HG02642 (cell line): Measurements from ENCODE around the gene ZNF705A.
"Not testable (repeated sequence)": the region's sequence is repeated elsewhere in the genome, so short reads cannot be mapped to it uniquely, and the experiment has no call there.

Source experiments
- ATAC-seq: cut with Tn5 transposase; IDR thresholded peaks from one replicate; pipeline ENCODE4 v1.9.1; 2021; ENCODE audit warnings: mild to moderate bottlenecking; ENCODE audit not compliant: unreplicated experiment, poor library complexity

Gene ZNF705A

GRCh38 chr12:8183346-8183745 lies 26.5 kb downstream of the ZNF705A start:
- not testable (repeated sequence) for ATAC-seq

GRCh38 chr12:8184206-8184605 lies 27.4 kb downstream of the ZNF705A start:
- ATAC-seq, result not testable (repeated sequence)

GRCh38 chr12:8188088-8188487 lies 31.3 kb downstream of the ZNF705A start:
- not testable (repeated sequence) for ATAC-seq

GRCh38 chr12:8197685-8198308 lies 41.0 kb downstream of the ZNF705A start:
- ATAC-seq, result not testable (repeated sequence)

- ATAC-seq, result not testable (repeated sequence)
Observed at GRCh38 chr12:8218711-8219382, 62.0 kb downstream of the ZNF705A start.

GRCh38 chr12:8221375-8221774 lies 64.6 kb downstream of the ZNF705A start:
- not testable (repeated sequence) for ATAC-seq

GRCh38 chr12:8221844-8222243 lies 65.0 kb downstream of the ZNF705A start:
- ATAC-seq, result not testable (repeated sequence)

- not testable (repeated sequence) for ATAC-seq
Observed at GRCh38 chr12:8222303-8222702, 65.5 kb downstream of the ZNF705A start.

GRCh38 chr12:8223646-8224045 lies 66.8 kb downstream of the ZNF705A start:
- ATAC-seq, result not testable (repeated sequence)

GRCh38 chr12:8224782-8225181 lies 68.0 kb downstream of the ZNF705A start:
- not testable (repeated sequence) for ATAC-seq

GRCh38 chr12:8226355-8226754 lies 69.5 kb downstream of the ZNF705A start:
- ATAC-seq, result no peak

- not testable (repeated sequence) for ATAC-seq
Observed at GRCh38 chr12:8226992-8227731, 70.3 kb downstream of the ZNF705A start, which contains the start of gene FAM90A1. Gene FAM90A1 (minus strand): TSS chr12:8227618. CDS start chr12:8224832, 2,786 bp downstream.

- ATAC-seq, result not testable (repeated sequence)
Observed at GRCh38 chr12:8227732-8228077, 70.9 kb downstream of the ZNF705A start.

- not testable (repeated sequence) for ATAC-seq
Observed at GRCh38 chr12:8228607-8229006, 71.8 kb downstream of the ZNF705A start.

GRCh38 chr12:8229486-8229885 lies 72.7 kb downstream of the ZNF705A start:
- not testable (repeated sequence) for ATAC-seq
